HG03460 (cell line): ENCODE data around the gene CNGB1.
"Not testable (repeated sequence)": the region's sequence is repeated elsewhere in the genome, so short reads cannot be mapped to it uniquely, and the experiment has no call there.

ENCODE experiments used
- ATAC-seq: cut with Tn5 transposase; IDR thresholded peaks from one replicate; pipeline ENCODE4 v1.9.1; 2021; ENCODE audit not compliant: unreplicated experiment

Gene CNGB1

DNA sequence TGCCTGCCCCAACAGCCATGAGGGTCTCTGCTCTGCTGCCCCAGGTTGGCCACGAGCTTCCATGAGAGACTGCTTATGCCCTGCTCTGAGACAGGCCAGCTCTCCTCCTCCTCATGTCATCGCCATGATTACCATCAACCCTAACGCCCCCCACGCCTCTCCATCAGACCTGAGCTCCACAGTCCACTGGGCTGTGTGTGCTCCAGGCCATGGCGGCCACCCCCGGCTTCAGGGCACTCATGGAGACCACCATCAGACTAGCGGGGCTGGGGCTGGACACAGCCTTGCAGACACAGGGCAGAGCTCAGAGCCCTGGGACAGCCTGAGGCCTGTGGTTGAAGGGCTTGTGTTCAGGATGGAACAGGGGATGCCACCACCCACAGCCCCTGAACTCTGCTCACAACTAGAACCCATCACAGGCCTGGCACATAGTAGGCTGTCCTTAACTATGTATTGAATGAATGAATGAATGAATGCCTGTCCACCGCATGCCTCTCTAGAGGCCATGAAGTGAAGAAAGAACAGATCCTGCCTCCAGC, 14.6 kb downstream of the CNGB1 start:
- ATAC-seq = no peak

GRCh38 chr16:57955572-57956188, 15.2 kb downstream of the CNGB1 start:
- ATAC-seq = no peak

- ATAC-seq = no peak
These were observed 17.1 kb downstream of the CNGB1 start for GRCh38 chr16:57953857-57954256.

DNA sequence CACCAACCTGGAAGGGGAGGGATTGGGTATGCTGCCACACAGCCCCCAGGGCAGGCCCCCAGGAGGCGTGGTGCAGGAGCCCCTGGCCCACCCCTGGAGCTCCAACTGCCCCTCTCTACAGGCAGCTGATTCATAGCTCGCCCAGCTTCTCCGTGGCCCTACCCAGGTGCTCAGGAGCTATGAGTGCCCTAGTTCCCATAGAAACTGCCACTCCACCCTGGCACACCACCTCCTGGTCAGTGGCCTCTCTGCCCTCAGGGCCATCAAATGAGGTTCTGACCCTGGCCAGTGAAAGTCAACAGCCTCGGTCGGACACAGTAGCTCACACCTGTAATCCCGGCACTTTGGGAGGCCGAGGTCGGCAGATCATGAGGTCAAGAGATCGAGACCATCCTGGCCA, 18.0 kb downstream of the CNGB1 start:
- ATAC-seq = no peak

GRCh38 chr16:57951204-57951960, 19.5 kb downstream of the CNGB1 start:
- no peak for ATAC-seq

GRCh38 chr16:57950382-57950781, 20.5 kb downstream of the CNGB1 start:
- ATAC-seq = no peak

DNA sequence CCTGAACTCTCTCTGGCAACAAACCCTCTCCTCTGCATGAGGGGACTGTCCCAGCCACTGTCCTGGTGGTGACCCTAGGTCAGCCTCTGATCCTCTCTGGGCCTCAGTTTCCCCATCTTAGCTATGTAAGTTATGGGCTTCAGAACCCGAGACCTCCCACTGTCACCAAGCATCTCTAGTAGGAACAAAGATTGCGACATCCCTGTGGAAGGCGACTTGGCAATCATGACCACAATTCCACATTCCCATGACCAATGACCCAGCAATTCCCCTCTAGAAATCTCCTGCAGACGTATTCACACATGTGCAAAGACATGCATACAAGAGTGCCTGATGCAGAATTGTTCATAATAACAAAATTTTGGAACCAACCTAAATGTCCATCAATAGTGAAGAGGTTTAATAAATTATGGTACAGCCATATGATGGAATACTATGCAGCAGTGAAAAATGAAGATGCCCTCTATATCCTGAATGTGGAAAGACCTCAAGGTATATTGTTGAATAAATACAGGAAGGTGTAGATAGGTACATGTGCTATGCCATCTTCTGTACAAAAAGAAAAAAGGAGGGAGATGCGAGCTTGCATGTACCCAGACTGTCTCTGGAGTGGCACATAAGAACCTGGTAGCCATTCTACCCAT, 21.2 kb downstream of the CNGB1 start:
- no peak for ATAC-seq

DNA sequence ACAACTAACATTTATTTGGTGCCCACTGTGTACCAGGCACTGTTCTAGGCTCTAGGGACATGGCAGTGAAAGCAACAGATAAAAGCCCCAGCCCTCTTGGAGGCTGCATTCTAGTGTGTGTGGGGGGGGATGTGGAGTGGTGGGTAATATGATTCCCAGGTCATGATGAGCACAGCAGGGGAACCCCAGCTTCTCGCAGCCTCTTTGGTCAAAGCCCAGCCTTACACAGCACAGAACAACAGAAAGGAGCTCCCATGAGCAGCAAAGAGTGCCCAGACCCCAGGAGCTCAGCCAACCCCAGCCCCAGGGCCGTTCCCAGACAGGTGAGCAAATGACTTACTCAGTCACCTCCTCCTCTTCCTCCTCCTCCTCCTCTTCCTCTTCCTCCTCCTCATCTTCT, 21.9 kb downstream of the CNGB1 start:
- ATAC-seq = no peak

DNA sequence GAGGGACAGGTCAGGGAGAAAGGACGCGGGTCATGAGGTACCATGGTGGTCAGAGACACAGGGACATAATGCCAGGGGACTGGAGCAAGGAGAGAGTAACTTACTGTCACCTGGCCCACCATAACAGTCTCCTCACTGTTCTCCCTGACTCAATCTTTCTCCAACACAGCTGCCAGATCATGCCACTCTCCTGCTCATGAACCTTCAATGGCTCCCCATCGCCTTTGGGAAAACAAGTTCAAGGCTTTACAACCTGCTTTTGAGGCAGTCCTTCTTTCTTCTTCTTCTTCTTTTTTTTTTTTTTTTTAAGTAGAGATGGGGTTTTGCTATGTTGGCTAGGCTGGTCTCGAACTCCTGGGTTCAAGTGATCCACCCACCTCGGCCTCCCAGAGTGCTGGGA, 22.9 kb downstream of the CNGB1 start:
- no peak for ATAC-seq

DNA sequence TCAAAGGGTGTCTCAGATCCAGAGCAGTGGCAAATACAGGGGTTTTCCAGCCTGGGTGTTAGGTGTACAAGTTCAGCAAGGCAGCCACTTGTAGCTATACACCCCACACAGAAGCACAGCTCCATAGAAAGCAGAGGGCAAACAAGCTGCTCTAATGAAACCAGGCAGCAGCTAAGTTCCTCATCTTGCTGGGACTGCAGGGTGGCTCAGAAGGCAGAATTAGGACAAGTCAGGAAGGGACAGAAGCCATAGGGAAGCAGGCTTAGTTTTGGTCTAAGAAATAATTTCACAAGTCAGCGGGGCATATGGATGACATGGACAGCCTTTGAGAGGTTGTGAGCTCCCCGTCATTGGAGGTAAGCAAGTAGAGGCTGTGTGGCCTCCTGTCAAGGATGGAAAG, 23.7 kb downstream of the CNGB1 start:
- ATAC-seq = no peak

DNA sequence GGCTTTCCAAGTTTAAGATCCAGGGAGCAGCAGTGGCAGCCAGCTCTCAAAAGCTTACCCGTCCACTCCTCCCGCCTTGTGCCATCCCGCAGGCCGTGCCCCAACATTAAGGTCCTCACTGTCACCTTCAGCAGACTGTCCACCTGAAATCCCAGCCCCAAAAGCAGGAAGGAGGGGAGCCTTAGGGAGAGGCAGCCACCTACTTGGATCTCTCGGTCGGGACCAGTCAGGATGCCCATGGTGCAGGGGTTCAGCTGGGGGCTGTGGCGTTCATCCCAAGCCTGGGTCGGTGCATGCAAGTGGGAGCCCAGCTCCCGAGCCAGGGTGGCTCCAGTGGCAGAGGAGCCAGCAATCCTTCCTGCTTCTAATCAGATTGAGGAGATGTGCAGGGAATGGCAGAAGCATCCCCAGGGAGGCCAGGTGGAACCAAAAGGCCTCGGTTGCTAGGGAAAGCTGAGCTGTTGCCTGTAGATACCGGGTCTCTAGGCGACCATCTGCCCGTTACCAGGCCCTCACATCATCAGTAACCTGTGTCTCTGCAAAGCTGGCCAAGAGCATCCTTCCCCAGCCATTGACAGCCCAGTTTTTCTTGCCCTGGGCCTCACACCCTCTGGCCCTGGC, 24.6 kb downstream of the CNGB1 start:
- ATAC-seq = no peak

GRCh38 chr16:57945740-57946138, 25.2 kb downstream of the CNGB1 start:
- no peak for ATAC-seq

GRCh38 chr16:57944970-57945739, 25.8 kb downstream of the CNGB1 start:
- ATAC-seq = no peak

DNA sequence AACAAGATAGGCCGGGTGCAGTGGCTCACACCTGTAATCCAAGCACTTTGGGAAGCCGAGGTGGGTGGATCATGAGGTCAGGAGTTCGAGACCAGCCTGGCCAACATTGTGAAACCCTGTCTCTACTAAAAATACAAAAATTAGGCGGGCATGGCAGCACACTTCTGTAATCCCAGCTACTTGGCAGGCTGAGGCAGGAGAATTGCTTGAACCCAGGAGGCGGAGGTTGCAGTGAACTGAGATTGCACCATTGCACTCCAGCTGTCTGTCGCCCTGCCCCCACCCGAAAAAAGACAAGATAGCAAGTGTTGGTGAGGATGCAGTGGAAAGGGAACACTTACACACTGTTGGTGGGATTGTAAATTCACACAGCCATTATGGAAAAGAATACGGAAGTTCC, 27.5 kb downstream of the CNGB1 start:
- not testable (repeated sequence) for ATAC-seq

GRCh38 chr16:57941901-57942300, 29.0 kb downstream of the CNGB1 start:
- ATAC-seq = not testable (repeated sequence)

- ATAC-seq = no peak
These were observed 29.8 kb downstream of the CNGB1 start for GRCh38 chr16:57941016-57941664.

DNA sequence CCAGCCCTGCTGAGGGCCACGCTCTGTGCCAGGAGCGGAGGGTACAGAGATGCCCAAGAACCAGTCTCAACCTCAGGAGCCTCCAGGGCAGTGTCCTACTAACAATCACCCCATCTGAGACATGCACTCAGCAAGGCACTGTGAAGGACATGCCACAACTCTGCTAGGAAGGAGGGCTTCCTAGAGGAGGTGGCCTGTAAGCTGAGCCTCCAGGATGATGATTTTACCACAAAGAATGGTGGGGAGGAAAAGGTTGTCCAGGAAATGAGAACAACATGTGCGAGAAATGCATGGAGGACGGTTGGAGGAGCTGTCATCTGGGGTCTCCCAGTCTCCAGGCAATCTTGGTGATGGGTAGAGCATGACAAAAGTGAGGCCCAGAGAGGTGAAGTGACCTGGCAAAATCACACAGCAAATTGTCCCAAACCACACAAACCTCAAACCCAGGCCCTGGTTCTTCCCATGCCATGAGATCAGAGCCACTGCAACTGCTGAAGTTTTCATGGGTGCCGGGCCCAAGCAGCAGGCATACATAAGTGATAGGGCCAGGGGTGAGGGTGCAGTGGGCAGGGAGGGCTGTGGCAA, 30.5 kb downstream of the CNGB1 start:
- no peak for ATAC-seq

DNA sequence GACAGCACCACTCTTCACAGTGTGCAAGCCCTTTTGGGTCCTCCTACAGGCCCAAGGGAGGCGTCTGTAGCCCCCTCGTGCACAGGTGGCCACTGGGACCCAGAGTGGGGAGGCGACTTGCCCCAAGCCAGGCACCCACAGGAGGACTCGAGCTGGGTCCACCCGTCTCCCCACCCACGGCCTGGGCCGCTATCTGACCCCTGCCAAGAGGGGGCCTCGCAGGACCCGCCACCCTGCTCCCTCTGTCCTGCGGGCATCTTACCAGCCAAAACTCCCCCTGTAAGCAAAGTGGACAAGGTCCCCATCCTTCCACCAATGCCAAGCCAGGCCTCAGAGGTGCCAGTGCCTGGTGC, 31.1 kb downstream of the CNGB1 start:
- ATAC-seq = no peak

DNA sequence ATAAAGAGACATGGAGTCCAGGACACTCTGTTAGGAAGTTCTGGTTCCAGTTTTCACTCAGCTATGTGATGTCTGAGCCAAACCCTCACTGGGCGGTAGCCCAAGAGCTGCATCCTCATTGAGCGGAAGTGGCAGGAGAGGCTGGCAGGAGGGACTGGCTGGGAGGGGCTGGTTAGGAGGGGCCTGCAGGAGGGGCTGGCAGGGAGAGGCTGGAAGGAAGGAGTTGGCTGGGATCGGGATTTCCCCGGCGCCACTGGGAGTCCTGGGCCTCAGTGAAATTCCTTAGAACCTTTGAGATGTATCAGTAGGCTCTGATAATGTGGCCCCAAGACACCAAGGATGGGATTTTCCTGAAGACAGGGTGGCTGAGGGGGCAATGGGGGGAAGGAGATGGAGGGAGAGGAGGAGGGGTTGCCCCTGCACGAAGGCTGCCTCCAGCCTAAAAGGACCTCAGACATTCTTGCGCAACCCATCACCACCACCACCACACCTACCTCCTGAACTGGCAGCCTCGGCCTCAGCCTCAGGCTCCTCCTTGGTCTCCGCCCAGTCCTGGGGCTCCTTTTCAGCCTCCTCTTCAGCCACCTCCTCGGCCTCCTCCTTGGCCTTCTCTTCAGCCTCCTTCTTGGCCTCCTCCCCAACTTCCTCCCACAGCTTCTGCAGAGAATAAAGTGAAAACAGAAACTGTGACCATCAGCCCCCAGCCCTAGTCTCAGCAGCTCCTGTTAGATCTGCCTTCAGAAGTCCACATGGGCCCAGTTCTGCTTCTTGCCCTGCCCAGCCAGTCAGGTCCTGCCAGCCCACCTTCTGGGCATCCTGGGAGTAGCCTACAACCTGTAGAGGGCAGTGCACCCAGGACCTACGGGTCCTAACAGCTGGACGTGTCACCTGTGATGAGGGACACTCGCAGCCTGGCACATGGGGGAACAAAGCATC, 31.7 kb downstream of the CNGB1 start:
- no peak for ATAC-seq
